ENCODE measurements around the gene XPOT. TPM values are rescaled to one million over a fixed set of nuclear protein-coding genes. Genes with fewer than 3 reads are reported as not detected.

XPOT gene
- total RNA-seq, result 118 and 131 TPM in 2 replicates

GRCh38 chr12:64403707-64404469 lies at the start of gene XPOT:
XPOT (plus strand) TSS chr12:64404392; CDS start chr12:64410036, 5,644 bp downstream.

DNA sequence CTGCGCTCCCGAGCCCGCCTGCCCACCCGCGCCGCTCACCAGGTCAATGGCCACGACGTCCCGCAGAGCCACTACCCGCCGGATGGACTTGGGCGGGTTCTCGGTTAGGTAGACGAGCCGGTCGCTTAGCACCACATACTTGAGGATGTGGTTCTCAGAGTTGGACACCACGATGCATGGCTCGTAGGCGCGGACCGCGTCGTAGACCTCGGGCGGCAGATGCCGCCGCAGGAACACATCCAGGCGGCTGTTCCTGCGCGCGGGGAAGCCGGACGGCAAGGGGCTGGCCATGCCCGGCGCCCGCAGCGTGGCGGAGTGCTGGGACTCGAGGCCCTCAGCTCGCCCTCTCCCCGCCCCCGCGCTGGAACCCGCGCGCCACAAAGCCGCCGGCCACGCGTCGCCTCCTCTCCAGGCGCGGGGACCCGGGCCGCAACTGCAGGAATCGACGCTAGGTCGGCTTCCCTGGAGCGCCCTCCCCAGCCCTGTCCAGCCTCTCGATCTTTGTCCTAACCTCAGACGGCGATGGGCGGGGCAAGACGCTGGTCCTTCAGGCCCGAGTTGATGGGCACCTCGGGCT lies 13.8 kb upstream of the XPOT start, which contains the start of gene C12orf56:
Gene C12orf56, minus strand, starts transcription at position 484 of the 577 bp plus-strand sequence. Its CDS starts 193 bp downstream, at position 291.

GRCh38 chr12:64451687-64452558 lies 47.7 kb downstream of the XPOT start, which contains the start of gene TBK1:
TBK1 (plus strand) TSS chr12:64452120; CDS start chr12:64455871, 3,751 bp downstream.

Small RNA genes lying within 50 kb of the gene (small RNA-seq; reads per million reads assigned to genes)
- not detected for gene RF01210

Other genes starting within 250 kb of the XPOT start
- 6.3 and 7.8 TPM in 2 replicates for gene KICS2, start 182.1 kb upstream of the XPOT start, total RNA-seq
- gene C12orf56, start 13.6 kb upstream of the XPOT start, total RNA-seq, result under 0.01 and 0.13 TPM in 2 replicates
- 56.9 and 58.9 TPM in 2 replicates for gene TBK1, start 47.7 kb downstream of the XPOT start, total RNA-seq
- 56.8 and 64.5 TPM in 2 replicates for gene RASSF3, start 206.1 kb downstream of the XPOT start, total RNA-seq

Measured in thoracic aorta endothelial cell (primary cell).